Measurements from ENCODE around the gene RIMKLB.

GRCh38 chr12:8701046-8701660 lies 3.4 kb downstream of the RIMKLB start:
- no peak for TF ChIP-seq CTCF (IDR thresholded peaks at IDR 0.05)
- no peak for TF ChIP-seq POLR2A (IDR thresholded peaks at IDR 0.05)

Data from upper lobe of left lung (tissue), 4 donors.